ENCODE results near the gene LILRB1. TPM values are rescaled to one million over a fixed set of nuclear protein-coding genes. Genes with fewer than 3 reads are reported as not detected.
"Not testable (repeated sequence)": the region's sequence is repeated elsewhere in the genome, so short reads cannot be mapped to it uniquely, and the experiment has no call there.

The LILRB1 gene
- total RNA-seq, 1 donor from 2014 or later = not detected

DNA sequence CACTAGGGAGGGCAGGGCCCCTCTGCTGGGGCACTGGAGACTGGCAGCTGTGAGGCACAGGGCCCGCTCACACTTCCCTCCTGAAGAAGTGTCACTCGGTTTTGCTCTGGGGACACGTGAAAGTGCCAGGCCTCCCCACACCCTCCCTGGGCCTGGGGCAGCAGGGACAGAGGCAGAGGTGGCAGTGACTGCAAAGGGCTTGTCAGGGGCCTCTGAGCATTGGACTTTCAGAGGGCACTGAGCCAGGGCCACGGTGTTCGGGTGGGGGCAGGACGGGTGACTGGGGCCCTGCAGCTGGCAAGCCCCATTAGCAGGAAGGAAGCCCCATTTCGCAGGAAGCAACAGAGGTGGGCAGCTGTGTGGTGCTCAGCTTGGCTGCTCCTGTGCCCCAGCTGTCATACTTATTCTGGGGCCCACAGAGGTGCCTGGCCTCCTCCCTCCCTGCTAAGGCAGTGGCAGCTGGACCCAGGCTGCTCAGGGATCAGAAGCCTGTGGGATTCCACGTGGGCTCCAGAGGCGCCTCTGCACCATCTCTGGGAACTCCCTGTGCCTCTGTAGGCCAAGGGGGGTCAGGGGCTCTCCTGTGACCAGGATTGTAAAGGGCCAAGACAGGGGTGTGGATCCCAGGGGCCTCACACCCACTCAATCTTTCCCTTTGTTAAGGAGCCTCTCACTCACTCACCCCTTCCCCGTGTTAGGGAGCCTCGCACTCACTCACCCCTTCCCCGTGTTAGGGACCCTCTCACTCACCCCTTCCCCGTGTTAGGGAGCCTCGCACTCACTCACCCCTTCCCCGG is 5.2 kb upstream of the LILRB1 start:
- DNase-seq (ENCODE audit: low read depth in 2 of 2) = not testable (repeated sequence)

DNA sequence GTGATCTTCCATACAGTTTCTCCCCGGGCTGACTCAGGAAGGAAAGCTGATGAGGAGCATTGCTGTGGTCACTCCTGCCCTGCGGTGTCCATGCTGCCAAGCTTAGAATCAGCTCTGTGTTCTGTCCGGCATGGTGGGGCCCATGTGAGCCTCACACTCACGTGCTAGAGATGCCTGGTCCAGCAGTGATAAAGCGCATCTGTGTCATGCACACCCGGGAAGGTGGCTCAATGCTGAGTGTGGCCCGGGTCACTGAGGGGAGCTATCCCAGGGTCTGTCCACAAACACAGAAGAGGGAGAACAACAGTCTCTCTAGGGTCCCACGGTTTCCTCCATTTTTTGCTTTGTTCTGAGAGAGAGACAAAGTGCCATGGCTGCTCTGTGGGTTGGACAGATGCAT is 3.5 kb upstream of the LILRB1 start:
- no peak for DNase-seq (ENCODE audit: low read depth in 2 of 2)

- not testable (repeated sequence) for DNase-seq (ENCODE audit: low read depth in 2 of 2)
These were observed 2.4 kb upstream of the LILRB1 start for GRCh38 chr19:54627912-54628311.

DNA sequence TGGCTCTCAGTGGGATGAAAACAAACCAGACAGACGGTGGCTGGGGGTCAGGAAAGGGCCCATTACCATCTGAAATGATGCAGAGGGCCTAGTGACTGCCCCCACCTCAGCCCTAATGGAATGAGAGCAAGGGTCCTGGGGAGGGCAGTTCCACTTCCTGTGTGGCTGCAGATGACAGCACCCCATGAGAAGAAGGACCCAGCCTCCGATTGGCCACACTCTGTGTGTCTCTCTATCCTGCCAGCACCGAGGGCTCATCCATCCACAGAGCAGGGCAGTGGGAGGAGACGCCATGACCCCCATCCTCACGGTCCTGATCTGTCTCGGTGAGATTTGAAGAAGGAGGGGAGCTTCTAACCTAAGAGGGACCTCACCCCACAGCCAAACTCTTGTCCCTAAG is 498 bp downstream of the LILRB1 start:
- DNase-seq (ENCODE audit: low read depth in 2 of 2) = no peak

DNA sequence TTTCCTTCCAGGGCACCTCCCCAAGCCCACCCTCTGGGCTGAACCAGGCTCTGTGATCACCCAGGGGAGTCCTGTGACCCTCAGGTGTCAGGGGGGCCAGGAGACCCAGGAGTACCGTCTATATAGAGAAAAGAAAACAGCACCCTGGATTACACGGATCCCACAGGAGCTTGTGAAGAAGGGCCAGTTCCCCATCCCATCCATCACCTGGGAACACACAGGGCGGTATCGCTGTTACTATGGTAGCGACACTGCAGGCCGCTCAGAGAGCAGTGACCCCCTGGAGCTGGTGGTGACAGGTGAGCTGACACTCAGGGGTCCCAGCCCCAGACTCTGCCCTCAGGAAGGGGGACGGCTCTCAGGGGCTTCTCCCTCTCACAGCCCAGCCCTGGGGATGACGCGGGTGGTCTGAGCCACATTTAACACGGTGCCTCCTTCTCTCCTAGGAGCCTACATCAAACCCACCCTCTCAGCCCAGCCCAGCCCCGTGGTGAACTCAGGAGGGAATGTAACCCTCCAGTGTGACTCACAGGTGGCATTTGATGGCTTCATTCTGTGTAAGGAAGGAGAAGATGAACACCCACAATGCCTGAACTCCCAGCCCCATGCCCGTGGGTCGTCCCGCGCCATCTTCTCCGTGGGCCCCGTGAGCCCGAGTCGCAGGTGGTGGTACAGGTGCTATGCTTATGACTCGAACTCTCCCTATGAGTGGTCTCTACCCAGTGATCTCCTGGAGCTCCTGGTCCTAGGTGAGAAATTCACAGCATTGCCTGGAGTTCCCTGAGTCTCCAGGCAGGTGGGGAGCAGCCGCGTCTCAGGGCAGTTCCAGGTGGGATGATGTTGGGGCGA is 1.4 kb downstream of the LILRB1 start:
- DNase-seq (ENCODE audit: low read depth in 2 of 2) = not testable (repeated sequence)

DNA sequence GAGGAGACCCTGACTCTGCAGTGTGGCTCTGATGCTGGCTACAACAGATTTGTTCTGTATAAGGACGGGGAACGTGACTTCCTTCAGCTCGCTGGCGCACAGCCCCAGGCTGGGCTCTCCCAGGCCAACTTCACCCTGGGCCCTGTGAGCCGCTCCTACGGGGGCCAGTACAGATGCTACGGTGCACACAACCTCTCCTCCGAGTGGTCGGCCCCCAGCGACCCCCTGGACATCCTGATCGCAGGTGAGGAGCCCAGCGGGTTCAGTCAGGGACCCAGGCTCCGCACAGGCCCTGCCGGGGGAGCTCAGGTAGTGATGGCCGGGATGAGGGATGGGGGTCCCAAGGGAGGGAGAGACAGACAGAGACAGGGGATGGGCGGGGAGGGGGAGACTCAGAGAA is 2.2 kb downstream of the LILRB1 start:
- not testable (repeated sequence) for DNase-seq (ENCODE audit: low read depth in 2 of 2)

- no peak for DNase-seq (ENCODE audit: low read depth in 2 of 2)
These were observed 3.1 kb downstream of the LILRB1 start for GRCh38 chr19:54633401-54633800.

- DNase-seq (ENCODE audit: low read depth in 2 of 2) = not testable (repeated sequence)
These were observed 5.8 kb downstream of the LILRB1 start for GRCh38 chr19:54636081-54636480.

GRCh38 chr19:54638683-54639082 is 8.4 kb downstream of the LILRB1 start:
- DNase-seq (ENCODE audit: low read depth in 2 of 2) = no peak

GRCh38 chr19:54642953-54643352 is 12.7 kb downstream of the LILRB1 start:
- not testable (repeated sequence) for DNase-seq (ENCODE audit: low read depth in 2 of 2)

DNA sequence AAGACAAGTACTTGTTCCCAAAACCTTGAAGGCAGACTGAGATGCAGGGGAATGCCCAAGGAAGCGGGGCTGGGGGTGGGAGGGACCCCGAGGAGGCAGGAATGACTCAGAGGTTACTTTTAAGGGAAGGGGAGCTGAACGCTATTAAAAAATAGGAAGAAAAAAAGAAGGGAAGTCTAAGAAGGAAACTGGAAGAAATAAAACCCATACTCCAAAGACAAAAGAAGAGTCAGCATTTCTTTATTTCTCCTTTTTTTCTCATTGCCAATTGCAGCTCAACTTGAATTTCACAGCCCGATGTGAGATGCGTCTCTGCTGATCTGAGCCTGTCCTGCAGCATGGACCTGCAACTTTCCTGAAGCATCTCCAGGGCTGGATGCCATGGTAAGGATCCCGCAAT is 13.3 kb downstream of the LILRB1 start:
- DNase-seq (ENCODE audit: low read depth in 2 of 2) = not testable (repeated sequence)

- no peak for DNase-seq (ENCODE audit: low read depth in 2 of 2)
These were observed 13.8 kb downstream of the LILRB1 start for GRCh38 chr19:54644056-54644455.

GRCh38 chr19:54646331-54646841 is 16.1 kb downstream of the LILRB1 start:
- no peak for DNase-seq (ENCODE audit: low read depth in 2 of 2)

GRCh38 chr19:54648129-54648528 is 17.8 kb downstream of the LILRB1 start:
- DNase-seq (ENCODE audit: low read depth in 2 of 2) = no peak

- no peak for DNase-seq (ENCODE audit: low read depth in 2 of 2)
These were observed 19.9 kb downstream of the LILRB1 start for GRCh38 chr19:54650108-54650655.

GRCh38 chr19:54653181-54653809 is 23.0 kb downstream of the LILRB1 start:
- DNase-seq (ENCODE audit: low read depth in 2 of 2) = peak; percentile 45 to 51

GRCh38 chr19:54654447-54655321 is 24.4 kb downstream of the LILRB1 start:
- DNase-seq (ENCODE audit: low read depth in 2 of 2) = no peak

GRCh38 chr19:54659300-54659699 is 29.0 kb downstream of the LILRB1 start:
- no peak for DNase-seq (ENCODE audit: low read depth in 2 of 2)

- no peak for DNase-seq (ENCODE audit: low read depth in 2 of 2)
These were observed 30.0 kb downstream of the LILRB1 start for GRCh38 chr19:54660306-54660705.

DNA sequence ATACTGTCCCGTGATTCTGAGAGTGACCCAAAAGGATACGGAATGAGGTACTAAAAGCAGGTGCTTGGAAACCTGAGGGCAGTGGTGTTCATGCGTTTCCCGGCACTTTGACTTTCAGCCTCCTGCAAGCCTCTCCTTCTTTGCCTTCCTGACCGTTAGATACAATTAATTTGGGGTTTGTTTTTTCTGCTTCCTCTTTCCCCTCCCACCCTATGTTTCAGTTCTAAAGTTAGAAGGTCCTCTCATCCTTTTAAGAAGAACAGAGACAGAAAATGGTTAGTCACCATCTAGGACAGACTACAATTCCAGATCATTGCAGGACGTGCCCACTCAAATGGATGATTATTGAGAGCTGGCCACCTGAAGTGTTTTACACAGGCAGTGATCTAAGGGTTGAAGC is 30.7 kb downstream of the LILRB1 start:
- DNase-seq (ENCODE audit: low read depth in 2 of 2) = no peak
